Measurements from ENCODE around the gene EYS. TPM values are rescaled to one million over a fixed set of nuclear protein-coding genes. Genes with fewer than 3 reads are reported as not detected.
"Not testable (repeated sequence)": the region's sequence is repeated elsewhere in the genome, so short reads cannot be mapped to it uniquely, and the experiment has no call there.

The EYS gene
- total and polyA plus RNA-seq, 8 donors, result 0.55 to 0.58 TPM; not detected in 6

- Histone ChIP-seq H3K9me3 (no peaks in the 10 kb centered on the region), H3K27me3 (no peaks in the 10 kb centered on the region), H3K27ac (no peak overlapping the region), H3K4me1 (peaks cover 0 to 4% (median 1%) of the 10 kb centered on the region in 4 donors), H3K36me3 (no peaks in the 10 kb centered on the region), H3K4me3 (no peak overlapping the region)
- intact Hi-C loops (cut with DNase I; ENCODE audit: low total_unique reads), result no loop called here
- no peak for DNase-seq
- TF ChIP-seq CTCF (IDR thresholded peaks at IDR 0.05) (no peak), EP300 (IDR thresholded peaks at IDR 0.05) (no peak), POLR2AphosphoS5 (IDR thresholded peaks at IDR 0.05) (no peak), POLR2A (IDR thresholded peaks at IDR 0.05) (no peak)
- WGBS, 5 donors, result 38 to 53% (median 46%) methylated on average over 1 of the region's 1 CpG
Measured at GRCh38 chr6:64040113-64040512, 1666.9 kb downstream of the EYS start.

- H3K27ac ChIP-seq, result no peak overlapping the region
- H3K27me3 ChIP-seq, result no peaks in the 10 kb centered on the region
- no peak overlapping the region for H3K4me3 ChIP-seq
- peaks cover 0 to 16% (median 7%) of the 10 kb centered on the region in 4 donors for H3K4me1 ChIP-seq
- DNase-seq, result no peak
- TF ChIP-seq POLR2A (IDR thresholded peaks at IDR 0.05) (no peak), CTCF (IDR thresholded peaks at IDR 0.05) (no peak), EP300 (IDR thresholded peaks at IDR 0.05) (no peak), POLR2AphosphoS5 (IDR thresholded peaks at IDR 0.05) (no peak)
- no peaks in the 10 kb centered on the region for H3K36me3 ChIP-seq
- H3K9me3 ChIP-seq, result no peaks in the 10 kb centered on the region
- intact Hi-C loops (cut with DNase I; ENCODE audit: low total_unique reads), result no loop called here
- WGBS, 5 donors, result 44 to 63% (median 57%) methylated on average over 1 of the region's 1 CpG
Measured at GRCh38 chr6:64037427-64037826, 1669.6 kb downstream of the EYS start.

- Histone ChIP-seq H3K4me3 (no peak overlapping the region), H3K27me3 (no peaks in the 10 kb centered on the region), H3K9me3 (peaks cover 0 to 8% (median 6%) of the 10 kb centered on the region in 4 donors), H3K36me3 (no peaks in the 10 kb centered on the region), H3K27ac (no peak overlapping the region), H3K4me1 (peaks cover 0 to 16% (median 7%) of the 10 kb centered on the region in 4 donors)
- TF ChIP-seq EP300 (IDR thresholded peaks at IDR 0.05) (no peak), CTCF (IDR thresholded peaks at IDR 0.05) (no peak), POLR2A (IDR thresholded peaks at IDR 0.05) (no peak), POLR2AphosphoS5 (IDR thresholded peaks at IDR 0.05) (peak in 1 of 3 donors; percentile 29)
- 31 to 45% (median 40%) methylated on average over 3 of the region's 3 CpGs for WGBS, 5 donors
- intact Hi-C loops (cut with DNase I; ENCODE audit: low total_unique reads), result no loop called here
- peak in 1 of 2 donors; percentile 57 for DNase-seq
Measured at GRCh38 chr6:64034910-64035655, 1671.9 kb downstream of the EYS start.

DNA sequence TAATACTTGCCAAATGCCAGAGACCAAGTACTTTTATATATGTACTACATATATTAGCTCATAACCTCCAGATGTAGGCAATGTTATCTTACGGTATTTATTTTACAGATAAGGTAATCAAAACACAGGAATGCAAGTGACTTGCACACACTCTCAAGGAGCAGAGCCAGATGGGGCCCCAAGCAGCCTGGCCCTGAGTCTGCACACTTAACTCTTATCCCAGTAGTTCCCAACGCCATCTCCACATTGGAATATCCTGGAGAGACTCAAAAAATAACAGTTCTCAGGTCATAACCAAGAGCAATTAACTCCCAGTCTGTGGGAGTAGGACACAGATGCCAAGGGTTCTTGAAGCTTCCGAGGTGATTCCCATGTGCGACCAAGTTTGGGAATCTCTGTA is 1672.7 kb downstream of the EYS start:
- H3K4me1 ChIP-seq, result peaks cover 0 to 16% (median 7%) of the 10 kb centered on the region in 4 donors
- TF ChIP-seq POLR2AphosphoS5 (IDR thresholded peaks at IDR 0.05) (peak in 1 of 3 donors; percentile 17), CTCF (IDR thresholded peaks at IDR 0.05) (no peak), EP300 (IDR thresholded peaks at IDR 0.05) (no peak)
- no peak overlapping the region for H3K4me3 ChIP-seq
- H3K27me3 ChIP-seq, result no peaks in the 10 kb centered on the region
- H3K27ac ChIP-seq, result no peak overlapping the region
- intact Hi-C loops (cut with DNase I; ENCODE audit: low total_unique reads), result no loop called here
- H3K9me3 ChIP-seq, result peaks cover 0 to 8% (median 6%) of the 10 kb centered on the region in 4 donors
- no peaks in the 10 kb centered on the region for H3K36me3 ChIP-seq
- DNase-seq, result peak in 1 of 2 donors; percentile 18
- 45 to 55% (median 51%) methylated on average over 4 of the region's 4 CpGs for WGBS, 5 donors

- H3K9me3 ChIP-seq; intact Hi-C loops (cut with DNase I; ENCODE audit: low total_unique reads); H3K4me3 ChIP-seq; H3K36me3 ChIP-seq; DNase-seq; H3K27me3 ChIP-seq; H3K27ac ChIP-seq: not testable (repeated sequence)
- WGBS, 5 donors, result 89 to 98% (median 97%) methylated on average over 10 to 21 of the region's 21 CpGs
- peaks cover 0 to 16% (median 7%) of the 10 kb centered on the region in 4 donors for H3K4me1 ChIP-seq
Measured at GRCh38 chr6:64030950-64031618, 1675.9 kb downstream of the EYS start.

Measured in stomach (tissue), 9 donors.